Thymus (tissue), 14 donors: ENCODE measurements around the gene PARP3. TPM values are rescaled to one million over a fixed set of nuclear protein-coding genes. Genes with fewer than 3 reads are reported as not detected.
"Not testable (repeated sequence)": the region's sequence is repeated elsewhere in the genome, so short reads cannot be mapped to it uniquely, and the experiment has no call there.

Experiments
- DNase-seq, 9 donors: peaks; one replicate each; pipeline ENCODE4 v3.0.0-alpha.2; 2013; ENCODE audit warnings: low spot score in 9 of 9, low read depth in 6 of 9, missing footprints in 1 of 9
- H3K27ac ChIP-seq, 2 donors: one replicate each; pipeline ENCODE4 v1.5.1; 2013; ENCODE audit warnings: control low read depth in 1 of 2, low read depth in 1 of 2, low read length in 1 of 2, mild to moderate bottlenecking in 1 of 2, moderate library complexity in 1 of 2
- H3K27me3 ChIP-seq, 2 donors: one replicate each; pipeline ENCODE4 v1.5.1; 2013; ENCODE audit warnings: low read length in 1 of 2; ENCODE audit not compliant: control insufficient read depth in 2 of 2, insufficient read depth in 1 of 2
- H3K36me3 ChIP-seq, 2 donors: one replicate each; pipeline ENCODE4 v1.5.1; 2013; ENCODE audit warnings: low read length in 1 of 2, mild to moderate bottlenecking in 1 of 2, moderate library complexity in 1 of 2; ENCODE audit not compliant: control insufficient read depth in 2 of 2, insufficient read depth in 2 of 2
- H3K4me1 ChIP-seq, 2 donors: one replicate each; pipeline ENCODE4 v1.5.1; 2013; ENCODE audit warnings: low read length in 2 of 2; ENCODE audit not compliant: control insufficient read depth in 2 of 2, insufficient read depth in 2 of 2
- H3K4me3 ChIP-seq, 2 donors: one replicate each; pipeline ENCODE4 v1.5.1; 2013; ENCODE audit warnings: low read length in 2 of 2, control low read depth in 1 of 2, mild to moderate bottlenecking in 1 of 2
- H3K9me3 ChIP-seq, 2 donors: one replicate each; pipeline ENCODE4 v1.5.1; 2013; ENCODE audit warnings: low read length in 1 of 2, mild to moderate bottlenecking in 1 of 2; ENCODE audit not compliant: control insufficient read depth in 2 of 2, insufficient read depth in 1 of 2
- WGBS: extraction: QIAGEN DNeasy Blood & Tissue Kit; methylation state at CpG from one replicate; pipeline ENCODE4 v1.1.7; 2013; 5-methylcytosine and 5-hydroxymethylcytosine counted together
- long read RNA-seq, 10 donors: transcript quantifications; one replicate each; lab custom pipeline, GENCODE V29; 2026
- polyA plus RNA-seq: library from polyadenylated mRNA; stranded (reverse); fragments of 200-250 nt; gene quantifications from one replicate; pipeline ENCODE4 v1.2.3, GENCODE V29; 2013
- total RNA-seq: library from RNA; stranded (reverse); fragments of 120-200 nt; gene quantifications from one replicate; pipeline ENCODE4 v1.2.4, GENCODE V29; 2013
- donor health status: healthy.

PARP3 gene
- total RNA-seq: 8.0 TPM
- polyA plus RNA-seq: 11.2 TPM
- long read RNA-seq, donor 1: 0 reads
- long read RNA-seq, donor 2, partial matches to known transcripts: 0 of 2 reads
- long read RNA-seq, donor 2, other reads (novel, unspliced or antisense): 0 of 2 reads
- long read RNA-seq, donor 3, partial matches to known transcripts: 0 of 2 reads
- long read RNA-seq, donor 3, other reads (novel, unspliced or antisense): 0 of 2 reads
- long read RNA-seq, donor 4, partial matches to known transcripts: 0 of 1 reads
- long read RNA-seq, donor 4, other reads (novel, unspliced or antisense): 0 of 1 reads
- long read RNA-seq, donor 5, partial matches to known transcripts: 0 of 2 reads
- long read RNA-seq, donor 5, other reads (novel, unspliced or antisense): 0 of 2 reads
- long read RNA-seq, donor 6, partial matches to known transcripts: 0 of 1 reads
- long read RNA-seq, donor 6, other reads (novel, unspliced or antisense): 0 of 1 reads
- long read RNA-seq, donor 7, partial matches to known transcripts: 0 of 2 reads
- long read RNA-seq, donor 7, other reads (novel, unspliced or antisense): 0 of 2 reads
- long read RNA-seq, donor 8: 0 reads
- long read RNA-seq, donor 9: 0 reads
- long read RNA-seq, donor 10, partial matches to known transcripts: 0 of 1 reads
- long read RNA-seq, donor 10, other reads (novel, unspliced or antisense): 0 of 1 reads

DNA sequence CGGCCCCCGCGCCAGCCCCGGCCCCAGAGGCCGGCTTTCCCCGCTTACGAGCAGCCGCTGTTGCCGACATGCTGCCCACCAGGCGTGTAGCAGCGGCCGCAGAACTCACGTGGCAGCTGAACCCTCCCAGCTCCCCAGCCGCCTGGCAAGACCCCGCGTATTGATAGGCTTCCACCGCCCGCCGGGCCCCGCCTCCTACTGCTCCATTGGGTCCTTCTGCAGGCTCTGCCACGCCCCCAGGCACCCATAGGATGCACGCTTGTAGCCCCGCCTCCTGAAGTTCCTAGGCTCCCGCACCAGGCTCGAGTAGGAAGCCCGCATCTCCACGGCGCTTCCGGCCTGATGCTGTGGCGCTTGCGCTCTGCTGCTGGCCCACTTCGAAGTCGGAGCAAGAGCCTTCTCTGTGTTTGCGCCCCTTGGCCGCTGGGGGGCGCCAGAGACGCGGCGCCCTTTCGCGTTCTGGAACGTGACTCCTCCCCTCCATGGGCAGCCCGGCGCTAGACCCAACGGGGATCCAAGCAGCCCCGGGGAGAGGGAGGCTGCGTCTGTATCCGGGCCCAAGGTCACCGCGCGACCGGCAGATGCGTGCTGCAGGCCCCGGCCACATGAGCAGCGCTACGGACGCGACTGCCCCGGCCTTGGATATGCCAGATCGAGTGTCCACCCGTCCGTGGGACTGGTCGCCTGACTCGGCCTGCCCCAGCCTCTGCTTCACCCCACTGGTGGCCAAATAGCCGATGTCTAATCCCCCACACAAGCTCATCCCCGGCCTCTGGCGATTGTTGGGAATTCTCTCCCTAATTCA is at the start of gene PARP3, which contains the start of gene RRP9:
TSS of gene PARP3 (plus strand) at position 566 of the 805 bp plus-strand sequence. CDS start 993 bp downstream, outside the sequence.
TSS of gene RRP9 (minus strand) at position 107 of the 805 bp plus-strand sequence. CDS start at position 70, 37 bp downstream.
- peak within 1 kb of the TSS; percentile 51 to 80 for H3K27ac ChIP-seq
- peak within 1 kb of the TSS; percentile 59 to 73 for H3K4me3 ChIP-seq
- WGBS: 3% methylated on average over 67 of the region's 67 CpGs
- H3K4me1 ChIP-seq: peaks cover 11 to 19% of the 10 kb centered on the region in 2 donors
- peak; percentile 98 to 100 (median 99) for DNase-seq
- no peaks in the 10 kb centered on the region for H3K9me3 ChIP-seq
- H3K27me3 ChIP-seq: no peaks in the 10 kb centered on the region
- H3K36me3 ChIP-seq: peaks cover 3 to 14% of the 10 kb centered on the region in 2 donors

DNA sequence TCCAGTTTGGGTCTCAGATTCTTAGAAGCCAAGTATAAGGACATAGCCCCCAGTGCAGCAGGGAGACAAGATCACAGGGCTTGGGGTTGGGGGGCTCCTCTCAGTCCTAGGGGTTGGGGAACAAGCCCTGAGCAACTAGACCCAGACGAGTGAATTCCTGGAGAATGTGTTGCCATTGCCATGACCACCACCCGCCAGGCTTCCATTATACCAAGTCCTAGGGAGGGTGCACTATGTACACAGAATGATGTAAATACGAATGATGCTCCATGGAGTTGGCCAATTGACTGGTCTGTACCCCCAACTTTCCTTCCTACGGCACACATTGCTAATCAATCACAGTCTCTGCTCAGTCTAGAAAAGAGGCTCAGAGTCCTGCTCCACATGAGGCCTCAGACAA is 47.8 kb upstream of the PARP3 start:
- no peaks in the 10 kb centered on the region for H3K9me3 ChIP-seq
- H3K27ac ChIP-seq: no peak overlapping the region
- no peaks in the 10 kb centered on the region for H3K36me3 ChIP-seq
- no peak for DNase-seq
- H3K4me1 ChIP-seq: peaks cover 3 to 8% of the 10 kb centered on the region in 2 donors
- H3K4me3 ChIP-seq: no peak overlapping the region
- WGBS: 96% methylated on average over 4 of the region's 4 CpGs
- H3K27me3 ChIP-seq: peaks cover 0 to 6% of the 10 kb centered on the region in 2 donors

DNA sequence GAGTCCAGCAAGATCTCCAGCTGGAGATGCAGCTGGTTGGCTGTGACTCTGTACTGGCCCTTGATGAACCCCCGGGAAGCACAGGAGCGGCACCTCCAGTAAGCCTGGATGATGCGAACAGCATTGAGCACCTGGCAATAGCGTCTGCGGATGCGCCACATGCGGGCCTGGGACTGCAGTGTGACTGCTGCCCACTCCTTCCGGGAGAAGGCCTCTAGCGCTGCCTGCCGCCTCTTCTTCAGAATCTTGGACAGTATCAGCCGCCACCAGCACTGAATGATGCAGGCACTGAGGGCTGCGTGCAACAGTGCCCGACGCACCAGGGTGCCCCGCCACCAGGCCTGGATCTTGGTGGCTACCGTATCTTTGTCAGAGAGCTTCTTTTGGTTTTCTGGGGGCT is 47.2 kb upstream of the PARP3 start:
- no peak overlapping the region for H3K27ac ChIP-seq
- no peaks in the 10 kb centered on the region for H3K9me3 ChIP-seq
- H3K27me3 ChIP-seq: peaks cover 0 to 6% of the 10 kb centered on the region in 2 donors
- H3K36me3 ChIP-seq: no peaks in the 10 kb centered on the region
- no peak overlapping the region for H3K4me3 ChIP-seq
- DNase-seq: no peak
- 98% methylated on average over 16 of the region's 16 CpGs for WGBS
- H3K4me1 ChIP-seq: peaks cover 3 to 8% of the 10 kb centered on the region in 2 donors

DNA sequence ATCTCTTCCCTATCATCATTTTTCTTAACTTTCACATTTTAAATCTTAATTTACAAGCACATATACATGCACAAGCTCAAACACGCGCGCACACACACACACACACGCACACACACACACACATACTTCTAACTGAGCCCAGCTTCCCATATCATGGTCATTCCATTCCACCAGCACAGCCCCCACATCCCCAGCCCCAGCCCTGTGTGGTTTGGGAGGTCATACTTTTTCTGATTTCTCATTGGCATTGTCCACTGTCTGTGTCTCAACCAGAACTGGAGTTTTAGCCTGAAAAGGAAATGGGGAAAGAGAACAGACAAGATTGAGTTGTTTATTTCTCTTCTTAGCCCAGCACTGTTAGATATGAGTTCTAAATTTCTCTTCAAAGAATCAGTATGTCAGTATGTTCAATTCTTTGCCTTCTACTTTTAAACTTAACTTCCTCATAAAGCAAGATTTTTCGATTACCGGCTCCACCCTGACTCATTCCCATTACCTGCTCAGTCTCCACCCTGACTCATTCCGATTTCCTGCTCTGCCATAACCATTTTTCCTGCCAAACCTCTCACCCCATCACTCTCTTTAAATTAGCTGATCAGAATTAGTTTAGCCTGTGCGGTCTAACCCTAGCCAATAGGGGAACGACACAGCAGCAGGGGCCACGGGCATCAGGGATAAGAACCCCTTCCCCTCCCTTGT is 45.4 kb upstream of the PARP3 start:
- H3K27ac ChIP-seq: no peak overlapping the region
- WGBS: 95% methylated on average over 10 of the region's 10 CpGs
- H3K4me1 ChIP-seq: peaks cover 0 to 4% of the 10 kb centered on the region in 2 donors
- DNase-seq: no peak
- H3K9me3 ChIP-seq: no peaks in the 10 kb centered on the region
- no peak overlapping the region for H3K4me3 ChIP-seq
- H3K36me3 ChIP-seq: no peaks in the 10 kb centered on the region
- H3K27me3 ChIP-seq: peaks cover 0 to 10% of the 10 kb centered on the region in 2 donors

DNA sequence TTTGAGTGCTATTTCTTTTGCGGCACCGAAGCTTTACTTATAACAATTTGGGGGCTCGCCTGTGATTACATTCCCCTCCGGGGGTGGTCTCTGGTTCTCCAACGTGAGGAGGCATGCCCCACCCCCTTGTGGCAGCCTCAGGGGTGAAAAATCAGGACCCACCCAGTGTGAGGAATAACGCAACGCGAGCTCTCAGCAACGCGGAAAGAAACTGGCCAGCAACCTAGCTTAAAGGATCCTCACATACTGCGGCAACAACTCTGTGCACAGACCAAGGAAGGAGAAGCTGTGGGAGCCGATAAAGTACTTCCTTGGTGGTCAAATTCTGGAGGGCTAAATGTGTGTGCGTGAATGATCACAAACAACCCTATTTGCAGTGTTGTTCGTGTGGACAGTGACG is 44.8 kb upstream of the PARP3 start:
- Histone ChIP-seq H3K27ac (no peak overlapping the region), H3K4me3 (no peak overlapping the region), H3K36me3 (no peaks in the 10 kb centered on the region), H3K9me3 (no peaks in the 10 kb centered on the region), H3K4me1 (no peaks in the 10 kb centered on the region), H3K27me3 (peaks cover 0 to 10% of the 10 kb centered on the region in 2 donors)
- no peak for DNase-seq
- WGBS: 90% methylated on average over 15 of the region's 15 CpGs

DNA sequence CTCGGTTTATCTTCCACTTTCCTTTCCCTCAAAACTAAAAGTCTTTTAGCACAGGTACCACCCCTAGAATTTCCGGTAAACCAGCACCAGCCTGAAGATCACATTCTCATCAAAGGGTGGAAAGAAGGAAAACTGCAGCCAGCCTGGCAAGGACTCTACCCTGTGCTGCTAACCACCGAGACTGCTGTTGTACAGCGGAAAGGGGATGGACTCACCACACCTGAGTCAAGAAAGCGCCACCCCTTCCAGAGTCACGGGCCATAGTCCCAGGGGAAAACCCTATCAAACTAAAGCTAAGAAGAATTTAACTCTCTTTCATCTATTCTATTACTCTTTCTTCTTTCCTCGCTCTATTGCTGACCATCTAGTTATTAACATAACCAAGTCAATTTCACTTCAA is 42.1 kb upstream of the PARP3 start:
- not testable (repeated sequence) for DNase-seq, H3K36me3 ChIP-seq, H3K4me1 ChIP-seq, H3K27ac ChIP-seq, H3K9me3 ChIP-seq, H3K27me3 ChIP-seq, H3K4me3 ChIP-seq
- WGBS: 88% methylated on average over 7 of the region's 7 CpGs

DNA sequence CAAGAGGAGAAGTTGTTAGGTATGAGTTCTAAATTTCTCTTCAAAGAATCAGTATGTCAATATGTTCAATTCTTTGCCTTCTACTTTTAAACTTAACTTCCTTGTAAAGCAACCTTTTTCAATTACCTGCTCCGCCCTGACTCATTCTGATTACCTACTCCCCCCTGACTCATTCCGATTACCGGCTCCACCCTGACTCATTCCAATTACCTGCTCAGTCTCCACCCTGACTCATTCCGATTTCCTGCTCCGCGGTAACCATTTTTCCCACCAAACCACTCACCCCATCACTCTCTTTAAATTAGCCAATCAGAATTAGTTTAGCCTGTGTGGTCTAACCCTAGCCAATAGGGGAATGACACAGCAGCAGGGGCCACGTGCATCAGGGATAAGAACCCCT is 39.8 kb upstream of the PARP3 start:
- not testable (repeated sequence) for DNase-seq

GRCh38 chr3:51904034-51904823 is 37.9 kb upstream of the PARP3 start:
- whole genome bisulfite sequencing: 92% methylated on average over 2 of the region's 2 CpGs
- no peaks in the 10 kb centered on the region for H3K36me3 ChIP-seq

More for the DNA sequence above, 39.8 kb upstream of the PARP3 start:
- not testable (repeated sequence) for H3K27ac ChIP-seq, H3K36me3 ChIP-seq, H3K9me3 ChIP-seq, H3K27me3 ChIP-seq, H3K4me3 ChIP-seq, H3K4me1 ChIP-seq
- WGBS: 81% methylated on average over 6 of the region's 7 CpGs

More at GRCh38 chr3:51904034-51904823, 37.9 kb upstream of the PARP3 start:
- Histone ChIP-seq H3K4me3 (no peak overlapping the region), H3K4me1 (no peaks in the 10 kb centered on the region), H3K27me3 (peaks cover 0 to 3% of the 10 kb centered on the region in 2 donors), H3K9me3 (peaks cover 0 to 1% of the 10 kb centered on the region in 2 donors), H3K27ac (no peak overlapping the region)
- no peak for DNase-seq
